Activated naive CD8-positive, alpha-beta T cell treated with anti-CD3 and anti-CD28 coated beads, Interleukin-2, amount 10 ng/mL, durations not matched to agents 7 days and 5 days (primary cell): ENCODE data around the gene DNAJA3. TPM values are rescaled to one million over a fixed set of nuclear protein-coding genes. Genes with fewer than 3 reads are reported as not detected.

Experiments used
- ATAC-seq: fragments of 150-1000 bp; cut with Tn5 transposase; one replicate; pipeline ENCODE4 v1.10.0; 2021; ENCODE audit warnings: low read depth, moderate library complexity
- POLR2A ChIA-PET: fragments of 350-600 bp; sonication (Branson Sonifier 250); formaldehyde crosslinking; loops from one replicate; lab custom pipeline; 2021; ENCODE audit warnings: antibody characterized with exemption; lab: Charles Lee
- DNase-seq: peaks from one replicate; pipeline ENCODE4 v3.0.0; 2021
- H3K27ac Mint-ChIP-seq: one replicate; pipeline ENCODE4 v1.8.0; 2022; ENCODE audit warnings: mild to moderate bottlenecking, mixed read lengths
- H3K27me3 Mint-ChIP-seq: one replicate; pipeline ENCODE4 v1.8.0; 2022; ENCODE audit warnings: mild to moderate bottlenecking, moderate library complexity, mixed read lengths
- H3K36me3 Mint-ChIP-seq: one replicate; pipeline ENCODE4 v1.8.0; 2021; ENCODE audit warnings: mild to moderate bottlenecking, mixed read lengths
- H3K4me1 Mint-ChIP-seq: one replicate; pipeline ENCODE4 v1.8.0; 2021; ENCODE audit warnings: mixed read lengths
- H3K4me3 Mint-ChIP-seq: one replicate; pipeline ENCODE4 v1.8.0; 2022; ENCODE audit warnings: mild to moderate bottlenecking, moderate library complexity, mixed read lengths
- H3K9me3 Mint-ChIP-seq: one replicate; pipeline ENCODE4 v1.8.0; 2021; ENCODE audit warnings: mixed read lengths
- total RNA-seq, 2 experiments: library from RNA; stranded (reverse); gene quantifications; one replicate each; pipeline ENCODE4 v1.2.3, GENCODE V29; 2021

Gene DNAJA3
- total RNA-seq, 2 experiments from 2014 or later = 52.2 to 62.2 TPM

- DNase-seq (no peak), ATAC-seq (no peak)
- Mint-ChIP-seq H3K9me3 (no peaks in the 10 kb centered on the region), H3K27ac (no peak overlapping the region), H3K4me1 (peaks cover 6% of the 10 kb centered on the region), H3K36me3 (peaks cover 28% of the 10 kb centered on the region), H3K27me3 (no peaks in the 10 kb centered on the region), H3K4me3 (no peak overlapping the region)
- POLR2A ChIA-PET = no interaction called here
Measured at GRCh38 chr16:4443986-4444385, 18.3 kb downstream of the DNAJA3 start.

GRCh38 chr16:4450430-4450829 lies 24.8 kb downstream of the DNAJA3 start:
- Mint-ChIP-seq H3K27ac (no peak overlapping the region), H3K4me1 (no peaks in the 10 kb centered on the region), H3K27me3 (no peaks in the 10 kb centered on the region), H3K36me3 (peaks cover 8% of the 10 kb centered on the region), H3K9me3 (no peaks in the 10 kb centered on the region), H3K4me3 (no peak overlapping the region)
- POLR2A ChIA-PET = interaction anchor here (1.2 kb wide), 1 partner anchor 9 kb away, joined by 3 read pairs; no protein-coding TSS in a partner anchor
- DNase-seq (no peak), ATAC-seq (no peak)

GRCh38 chr16:4450931-4451519 lies 25.4 kb downstream of the DNAJA3 start:
- Mint-ChIP-seq H3K36me3 (peaks cover 8% of the 10 kb centered on the region), H3K27ac (no peak overlapping the region), H3K9me3 (no peaks in the 10 kb centered on the region), H3K4me3 (no peak overlapping the region), H3K27me3 (no peaks in the 10 kb centered on the region), H3K4me1 (no peaks in the 10 kb centered on the region)
- POLR2A ChIA-PET = interaction anchor here (0.6 to 1.2 kb wide), 2 partner anchors 8 to 36 kb away, joined by 3 to 4 read pairs; no protein-coding TSS in a partner anchor
- no peak for DNase-seq
- no peak for ATAC-seq

- no peaks in the 10 kb centered on the region for H3K4me1 Mint-ChIP-seq
- peaks cover 4% of the 10 kb centered on the region for H3K36me3 Mint-ChIP-seq
- H3K27me3 Mint-ChIP-seq = no peaks in the 10 kb centered on the region
- H3K9me3 Mint-ChIP-seq = no peaks in the 10 kb centered on the region
- H3K27ac Mint-ChIP-seq = peak overlapping the region; percentile 2
- H3K4me3 Mint-ChIP-seq = no peak overlapping the region
- POLR2A ChIA-PET = no interaction called here
- no peak for DNase-seq
- no peak for ATAC-seq
Measured at GRCh38 chr16:4452674-4453073, 27.0 kb downstream of the DNAJA3 start.

- H3K9me3 Mint-ChIP-seq = no peaks in the 10 kb centered on the region
- no peak overlapping the region for H3K4me3 Mint-ChIP-seq
- peaks cover 8% of the 10 kb centered on the region for H3K36me3 Mint-ChIP-seq
- peaks cover 7% of the 10 kb centered on the region for H3K4me1 Mint-ChIP-seq
- H3K27me3 Mint-ChIP-seq = no peaks in the 10 kb centered on the region
- ATAC-seq (no peak), DNase-seq (no peak)
- POLR2A ChIA-PET = interaction anchor here (0.6 kb wide), 1 partner anchor 36 kb away, joined by 4 read pairs; no protein-coding TSS in a partner anchor
- no peak overlapping the region for H3K27ac Mint-ChIP-seq
Measured at GRCh38 chr16:4454623-4455022, 29.0 kb downstream of the DNAJA3 start.

DNA sequence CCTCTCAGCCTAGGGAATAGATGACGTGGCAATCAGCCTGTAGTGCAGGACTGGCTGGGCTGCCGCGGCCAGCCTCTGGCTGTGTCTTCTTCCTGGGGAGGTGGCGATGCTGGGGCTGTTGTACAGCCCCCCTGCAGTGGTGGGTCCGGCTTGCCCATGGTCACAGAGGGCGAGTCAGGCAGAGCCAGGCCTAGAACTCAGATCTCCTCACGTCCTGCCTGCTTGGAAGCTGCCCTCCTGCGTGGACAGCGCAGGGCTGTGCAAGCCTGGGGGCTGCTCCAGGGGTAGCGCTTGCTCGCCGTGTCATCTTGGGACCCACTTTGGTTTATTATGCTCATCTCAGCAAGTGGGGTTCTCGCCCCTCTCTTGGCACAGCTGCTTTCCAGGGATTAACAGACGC lies 29.4 kb downstream of the DNAJA3 start:
- DNase-seq (no peak), ATAC-seq (no peak)
- POLR2A ChIA-PET = no interaction called here
- H3K4me3 Mint-ChIP-seq = no peak overlapping the region
- no peaks in the 10 kb centered on the region for H3K9me3 Mint-ChIP-seq
- no peak overlapping the region for H3K27ac Mint-ChIP-seq
- H3K36me3 Mint-ChIP-seq = peaks cover 10% of the 10 kb centered on the region
- no peaks in the 10 kb centered on the region for H3K27me3 Mint-ChIP-seq
- H3K4me1 Mint-ChIP-seq = peaks cover 11% of the 10 kb centered on the region

DNA sequence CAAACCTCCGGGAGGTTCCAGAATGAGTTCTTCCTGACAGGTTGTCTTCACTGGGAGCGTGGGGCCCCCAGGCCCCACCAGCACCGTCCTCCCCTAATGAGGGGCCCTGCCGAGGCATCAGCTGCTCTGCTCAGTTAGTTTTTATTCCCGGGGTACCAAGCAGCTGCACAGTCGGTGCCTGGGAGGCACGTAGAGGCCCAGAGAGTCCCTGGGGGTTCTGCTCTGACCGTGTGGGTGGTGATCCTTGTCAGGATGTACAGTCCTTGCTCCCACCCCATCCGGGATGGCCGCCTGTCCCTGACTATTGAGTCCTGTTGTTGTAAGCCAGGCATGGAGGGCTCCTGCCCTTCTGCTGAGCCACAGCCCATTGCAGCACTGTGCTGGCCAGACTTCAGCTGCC lies 30.3 kb downstream of the DNAJA3 start:
- peaks cover 13% of the 10 kb centered on the region for H3K4me1 Mint-ChIP-seq
- peaks cover 15% of the 10 kb centered on the region for H3K36me3 Mint-ChIP-seq
- H3K27ac Mint-ChIP-seq = no peak overlapping the region
- no peaks in the 10 kb centered on the region for H3K9me3 Mint-ChIP-seq
- DNase-seq (no peak), ATAC-seq (no peak)
- no peak overlapping the region for H3K4me3 Mint-ChIP-seq
- no peaks in the 10 kb centered on the region for H3K27me3 Mint-ChIP-seq
- POLR2A ChIA-PET = no interaction called here

GRCh38 chr16:4460936-4461249 lies 35.2 kb downstream of the DNAJA3 start:
- no peak overlapping the region for H3K4me3 Mint-ChIP-seq
- no peak for ATAC-seq
- POLR2A ChIA-PET = interaction anchor here (0.6 kb wide), 1 partner anchor 62 kb away, joined by 3 read pairs; no protein-coding TSS in a partner anchor

GRCh38 chr16:4461250-4462085 lies 35.8 kb downstream of the DNAJA3 start:
- no peak for DNase-seq
- Mint-ChIP-seq H3K9me3 (no peaks in the 10 kb centered on the region), H3K4me3 (no peak overlapping the region), H3K27ac (no peak overlapping the region), H3K36me3 (peaks cover 33% of the 10 kb centered on the region), H3K27me3 (no peaks in the 10 kb centered on the region), H3K4me1 (peaks cover 23% of the 10 kb centered on the region)
- POLR2A ChIA-PET = no interaction called here
- no peak for ATAC-seq

More at GRCh38 chr16:4460936-4461249, 35.2 kb downstream of the DNAJA3 start:
- H3K27ac Mint-ChIP-seq = no peak overlapping the region
- peaks cover 29% of the 10 kb centered on the region for H3K36me3 Mint-ChIP-seq
- H3K4me1 Mint-ChIP-seq = peaks cover 18% of the 10 kb centered on the region
- no peaks in the 10 kb centered on the region for H3K27me3 Mint-ChIP-seq
- no peak for DNase-seq
- H3K9me3 Mint-ChIP-seq = no peaks in the 10 kb centered on the region

DNA sequence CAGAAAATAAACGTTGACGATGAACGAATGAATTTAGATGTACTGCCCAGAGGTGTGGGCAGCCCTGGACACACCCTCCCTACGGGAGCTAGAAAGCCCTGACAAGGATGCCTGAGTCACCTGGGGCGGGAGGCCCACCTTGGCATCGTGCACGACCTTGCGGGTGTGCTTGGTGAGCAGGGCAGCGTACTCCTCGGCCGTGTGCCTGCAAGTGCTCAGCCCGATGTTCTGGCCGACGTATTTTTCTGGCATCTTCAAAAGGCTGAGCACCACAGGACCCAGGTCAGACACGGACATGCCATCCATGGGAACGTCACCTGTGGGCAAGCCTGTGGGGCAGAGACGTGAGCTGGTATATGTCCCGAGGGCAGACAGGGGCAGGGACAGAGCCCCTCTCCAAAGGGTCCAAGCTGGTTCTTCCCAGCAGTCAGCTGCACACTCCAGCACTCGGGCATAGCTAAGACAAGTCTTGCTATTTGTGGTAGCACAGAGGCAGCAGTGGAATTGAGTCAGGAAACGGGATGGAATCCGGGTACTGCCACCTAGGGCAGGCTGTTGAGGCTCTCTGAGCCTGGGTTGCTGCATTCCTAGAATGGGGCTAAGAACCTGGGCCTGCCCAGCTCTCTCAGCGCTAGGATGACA lies 38.0 kb downstream of the DNAJA3 start:
- H3K36me3 Mint-ChIP-seq = peaks cover 35% of the 10 kb centered on the region
- no peaks in the 10 kb centered on the region for H3K27me3 Mint-ChIP-seq
- H3K27ac Mint-ChIP-seq = no peak overlapping the region
- POLR2A ChIA-PET = no interaction called here
- no peaks in the 10 kb centered on the region for H3K9me3 Mint-ChIP-seq
- peaks cover 23% of the 10 kb centered on the region for H3K4me1 Mint-ChIP-seq
- no peak overlapping the region for H3K4me3 Mint-ChIP-seq
- ATAC-seq = no peak
- no peak for DNase-seq

DNA sequence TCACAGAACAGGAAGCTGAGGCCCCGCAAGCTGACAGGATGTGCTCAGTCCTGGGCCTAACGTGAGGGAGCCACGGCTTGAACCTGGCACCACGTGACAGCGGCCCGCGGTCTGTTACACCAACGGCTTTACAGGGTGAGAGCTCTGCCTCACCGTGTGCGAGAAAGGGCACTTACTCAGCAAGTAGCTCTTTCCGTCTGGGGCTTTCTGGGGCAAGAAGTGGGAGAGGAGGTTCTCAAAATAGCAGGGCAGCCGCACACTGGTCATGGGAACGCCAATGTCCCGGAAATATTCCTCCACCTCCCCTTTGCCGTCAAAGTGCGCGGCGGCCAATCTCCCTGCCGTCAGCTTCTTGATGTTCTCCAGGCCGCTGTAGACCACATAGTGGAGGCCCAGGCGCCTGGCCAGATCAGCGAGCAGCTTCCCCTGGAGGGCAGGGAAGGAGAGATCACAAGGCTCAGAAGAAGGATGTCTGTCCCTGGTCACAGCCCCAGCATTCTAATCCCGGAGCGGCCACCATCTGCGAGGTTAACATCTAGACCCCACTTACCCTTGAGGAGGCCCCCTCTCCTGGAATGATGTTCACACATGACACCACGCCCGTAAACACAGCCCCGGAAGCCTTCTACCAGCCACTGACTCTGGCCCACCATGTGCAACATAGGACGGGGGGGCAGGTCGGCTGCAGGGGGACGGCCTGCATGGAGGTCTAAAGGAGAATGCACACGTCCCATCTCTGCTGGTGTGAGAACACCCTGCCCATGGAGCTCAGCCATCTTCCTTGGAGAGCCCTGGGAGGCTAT lies 40.5 kb downstream of the DNAJA3 start:
- Mint-ChIP-seq H3K4me3 (peak overlapping the region; percentile 15), H3K27me3 (no peaks in the 10 kb centered on the region), H3K36me3 (peaks cover 24% of the 10 kb centered on the region), H3K9me3 (no peaks in the 10 kb centered on the region), H3K4me1 (peaks cover 13% of the 10 kb centered on the region), H3K27ac (peak overlapping the region; percentile 74)
- POLR2A ChIA-PET = interaction anchor here (0.6 to 1.4 kb wide), 9 partner anchors 8 to 899 kb away, joined by 3 to 9 read pairs (median 4); partner anchors contain the start of gene NMRAL1
- ATAC-seq = peak; percentile 81
- DNase-seq = no peak

GRCh38 chr16:4467916-4468315 lies 42.2 kb downstream of the DNAJA3 start:
- Mint-ChIP-seq H3K4me3 (no peak overlapping the region), H3K27ac (no peak overlapping the region)

DNA sequence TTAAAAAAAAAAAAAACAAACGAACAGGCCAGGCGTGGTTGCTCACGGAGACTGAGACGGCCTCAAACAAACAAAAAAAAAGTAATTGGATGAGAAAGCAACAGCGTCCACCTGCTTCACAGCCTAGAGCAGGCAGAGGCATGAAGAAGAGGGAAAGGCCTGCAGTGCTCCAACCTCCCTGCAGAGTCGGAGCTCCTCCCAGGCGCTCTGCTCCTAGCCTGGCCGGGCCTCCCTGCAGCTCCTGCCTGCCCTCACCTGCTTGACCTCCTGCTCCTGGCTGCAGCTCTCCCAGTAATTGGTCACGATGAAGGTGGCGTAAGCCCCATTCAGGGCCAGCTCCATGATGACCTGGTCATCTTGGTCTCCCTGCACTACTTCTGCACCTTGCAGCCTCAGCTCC lies 43.3 kb downstream of the DNAJA3 start:
- no peak overlapping the region for H3K4me3 Mint-ChIP-seq
- ATAC-seq (no peak), DNase-seq (no peak)
- H3K27me3 Mint-ChIP-seq = no peaks in the 10 kb centered on the region
- no peaks in the 10 kb centered on the region for H3K9me3 Mint-ChIP-seq
- peaks cover 24% of the 10 kb centered on the region for H3K36me3 Mint-ChIP-seq
- H3K27ac Mint-ChIP-seq = no peak overlapping the region
- peaks cover 23% of the 10 kb centered on the region for H3K4me1 Mint-ChIP-seq
- POLR2A ChIA-PET = interaction anchor here (0.6 kb wide), 1 partner anchor 293 kb away, joined by 3 read pairs; no protein-coding TSS in a partner anchor

More at GRCh38 chr16:4467916-4468315, 42.2 kb downstream of the DNAJA3 start:
- H3K9me3 Mint-ChIP-seq = no peaks in the 10 kb centered on the region
- H3K27me3 Mint-ChIP-seq = no peaks in the 10 kb centered on the region
- peaks cover 26% of the 10 kb centered on the region for H3K36me3 Mint-ChIP-seq
- DNase-seq (no peak), ATAC-seq (no peak)
- peaks cover 18% of the 10 kb centered on the region for H3K4me1 Mint-ChIP-seq
- POLR2A ChIA-PET = no interaction called here
